ENCODE data around the gene DCST1.

GRCh38 chr1:155014709-155015508 lies 18.7 kb upstream of the DCST1 start:
- TF ChIP-seq CTCF (conservative IDR thresholded peaks at IDR 0.05 in 1 of 2, IDR thresholded peaks at IDR 0.05 in 1 of 2; ENCODE audit: low read depth in 1 of 2, low read length in 2 of 2), result no peak
- no peak for TF ChIP-seq EZH2 (IDR thresholded peaks at IDR 0.05; ENCODE audit: low read length, missing control alignments)
